Measurements from ENCODE around the gene TSC1. TPM values are rescaled to one million over a fixed set of nuclear protein-coding genes. Genes with fewer than 3 reads are reported as not detected.

Gene TSC1
- total RNA-seq (45.4 TPM), polyA plus RNA-seq (ENCODE audit: insufficient read depth, low read depth, low replicate concordance) (13.1 TPM)
- long read RNA-seq, donor 1, partial matches to known transcripts = 0 of 1 reads
- long read RNA-seq, donor 1, other reads (novel, unspliced or antisense) = 0 of 1 reads
- long read RNA-seq, donor 2, partial matches to known transcripts = 0 of 2 reads
- long read RNA-seq, donor 2, other reads (novel, unspliced or antisense) = 0 of 2 reads
- long read RNA-seq, donor 3, partial matches to known transcripts = 0 of 5 reads
- long read RNA-seq, donor 3, other reads (novel, unspliced or antisense) = 0 of 5 reads
- long read RNA-seq, donor 4, transcript TSC1-243 (9 exons, 3,917 nt) = major isoform, 5 of 10 reads
- long read RNA-seq, donor 4, partial matches to known transcripts = 0 of 10 reads
- long read RNA-seq, donor 4, other reads (novel, unspliced or antisense) = 0 of 10 reads
- long read RNA-seq, donor 5 = 0 reads
- long read RNA-seq, donor 6, partial matches to known transcripts = 0 of 1 reads
- long read RNA-seq, donor 6, other reads (novel, unspliced or antisense) = 0 of 1 reads
- long read RNA-seq, donor 7, partial matches to known transcripts = 0 of 9 reads
- long read RNA-seq, donor 7, other reads (novel, unspliced or antisense) = 9 of 9 reads
- long read RNA-seq, donor 8, full-length matches to known transcripts = 4 of 4 reads
- long read RNA-seq, donor 8, partial matches to known transcripts = 0 of 4 reads
- long read RNA-seq, donor 8, other reads (novel, unspliced or antisense) = 0 of 4 reads
- long read RNA-seq, donor 9 = 0 reads
- long read RNA-seq, donor 10, full-length matches to known transcripts = 4 of 4 reads
- long read RNA-seq, donor 10, partial matches to known transcripts = 0 of 4 reads
- long read RNA-seq, donor 10, other reads (novel, unspliced or antisense) = 0 of 4 reads

DNA sequence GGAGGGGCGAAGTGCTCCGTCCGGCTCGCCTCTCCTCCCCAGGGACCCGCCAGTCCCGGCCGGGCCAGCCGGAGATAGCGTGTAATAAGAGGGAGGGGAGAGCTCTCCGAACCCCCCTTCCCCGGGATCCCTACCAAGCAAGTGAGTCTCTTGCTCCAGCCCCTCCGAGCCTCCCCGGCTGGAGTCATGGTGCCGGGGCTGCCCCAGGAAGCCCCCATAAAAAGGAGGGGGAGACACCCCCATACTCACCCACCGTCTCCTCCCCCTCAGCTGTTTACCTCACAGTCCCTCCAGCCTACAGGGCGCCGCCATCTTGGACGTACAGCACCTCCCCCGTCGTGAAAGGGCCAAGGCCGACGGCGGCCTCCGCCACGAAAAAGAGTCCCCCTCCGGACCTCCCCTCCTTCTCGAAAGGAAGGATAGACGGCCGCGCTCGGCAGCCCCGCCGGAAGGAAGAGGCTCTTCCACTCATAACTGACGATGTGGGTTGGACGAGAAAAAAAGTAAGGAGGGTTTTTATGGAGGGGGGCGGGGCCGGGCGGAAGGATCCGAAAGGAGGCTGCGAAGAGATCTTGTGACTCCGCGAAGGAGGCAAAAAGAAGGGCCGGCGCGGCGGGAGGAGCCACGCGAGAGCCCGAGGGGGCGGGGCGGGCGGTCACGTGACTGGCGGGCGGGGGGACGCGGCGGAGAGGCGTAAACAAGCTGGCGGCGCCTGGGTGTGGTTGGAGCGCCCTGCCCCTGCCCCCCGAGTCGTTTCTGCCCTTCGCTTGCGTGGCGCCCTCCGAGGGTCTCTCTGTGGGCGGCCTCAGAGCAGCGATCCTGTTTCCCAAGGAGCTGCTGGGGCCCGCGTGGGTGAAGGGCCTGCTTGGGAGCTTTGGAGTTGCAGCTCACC, at the start of gene TSC1:
Gene TSC1 (minus strand): TSS at position 323 of the 892 bp plus-strand sequence. CDS start 15,744 bp downstream, outside the sequence.
- Histone ChIP-seq H3K4me1 (ENCODE audit: control insufficient read depth in 2 of 3, insufficient read depth in 2 of 3, low read depth in 1 of 3, low read length in 3 of 3) (peaks cover 2 to 12% (median 11%) of the 10 kb centered on the region in 3 donors), H3K36me3 (ENCODE audit: control insufficient read depth in 2 of 3, insufficient read depth in 3 of 3, low read length in 3 of 3) (no peaks in the 10 kb centered on the region), H3K9me3 (ENCODE audit: control insufficient read depth in 2 of 3, insufficient read depth in 1 of 3, low read length in 3 of 3) (no peaks in the 10 kb centered on the region), H3K9ac (ENCODE audit: low read length in 3 of 3) (peak within 1 kb of the TSS; percentile 76 to 92 (median 90)), H3K4me3 (ENCODE audit: low read length in 3 of 3) (peak within 1 kb of the TSS; percentile 82 to 90 (median 90)), H3K27me3 (ENCODE audit: control insufficient read depth, insufficient read depth, low read length) (no peaks in the 10 kb centered on the region), H3K27ac (ENCODE audit: low read depth in 2 of 2, low read length in 2 of 2) (peak within 1 kb of the TSS; percentile 99)
- no peak for FAIRE-seq
- TF ChIP-seq, protein P1, sequence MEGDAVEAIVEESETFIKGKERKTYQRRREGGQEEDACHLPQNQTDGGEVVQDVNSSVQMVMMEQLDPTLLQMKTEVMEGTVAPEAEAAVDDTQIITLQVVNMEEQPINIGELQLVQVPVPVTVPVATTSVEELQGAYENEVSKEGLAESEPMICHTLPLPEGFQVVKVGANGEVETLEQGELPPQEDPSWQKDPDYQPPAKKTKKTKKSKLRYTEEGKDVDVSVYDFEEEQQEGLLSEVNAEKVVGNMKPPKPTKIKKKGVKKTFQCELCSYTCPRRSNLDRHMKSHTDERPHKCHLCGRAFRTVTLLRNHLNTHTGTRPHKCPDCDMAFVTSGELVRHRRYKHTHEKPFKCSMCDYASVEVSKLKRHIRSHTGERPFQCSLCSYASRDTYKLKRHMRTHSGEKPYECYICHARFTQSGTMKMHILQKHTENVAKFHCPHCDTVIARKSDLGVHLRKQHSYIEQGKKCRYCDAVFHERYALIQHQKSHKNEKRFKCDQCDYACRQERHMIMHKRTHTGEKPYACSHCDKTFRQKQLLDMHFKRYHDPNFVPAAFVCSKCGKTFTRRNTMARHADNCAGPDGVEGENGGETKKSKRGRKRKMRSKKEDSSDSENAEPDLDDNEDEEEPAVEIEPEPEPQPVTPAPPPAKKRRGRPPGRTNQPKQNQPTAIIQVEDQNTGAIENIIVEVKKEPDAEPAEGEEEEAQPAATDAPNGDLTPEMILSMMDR (IDR thresholded peaks at IDR 0.05; ENCODE audit: borderline replicate concordance, extremely low read depth, insufficient read depth) = no peak
- intact Hi-C loops (cut with DNase I) = no loop called here
- peak; percentile 97 to 99 (median 98) for DNase-seq

DNA sequence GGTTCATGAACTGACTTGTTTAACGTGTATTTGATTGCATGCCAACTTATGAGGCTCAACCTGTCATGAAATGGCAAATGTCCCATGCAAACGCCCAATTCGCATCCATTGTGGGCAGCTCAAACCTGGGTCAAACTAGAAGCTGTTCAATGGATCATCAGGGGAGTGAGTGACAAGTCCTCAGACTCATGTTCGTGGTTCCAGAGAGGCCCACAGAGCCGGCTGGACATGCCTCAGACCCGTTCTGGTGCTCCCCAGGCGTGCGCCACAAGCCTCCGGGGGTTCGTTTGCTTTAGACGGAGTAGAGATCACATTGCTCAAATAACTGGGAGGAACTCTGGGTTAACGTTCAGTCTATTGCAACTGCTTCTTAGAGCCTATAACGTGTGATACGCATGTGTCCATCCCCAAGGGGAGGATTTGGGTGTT, 49.1 kb upstream of the TSC1 start:
- DNase-seq (peak in 1 of 5 donors; percentile 34), FAIRE-seq (no peak)
- no peak overlapping the region for H3K9ac ChIP-seq (ENCODE audit: low read length in 3 of 3)
- no peaks in the 10 kb centered on the region for H3K4me1 ChIP-seq (ENCODE audit: control insufficient read depth in 2 of 3, insufficient read depth in 2 of 3, low read depth in 1 of 3, low read length in 3 of 3)
- TF ChIP-seq, protein P1 (IDR thresholded peaks at IDR 0.05; ENCODE audit: borderline replicate concordance, extremely low read depth, insufficient read depth) = no peak
- H3K27me3 ChIP-seq (ENCODE audit: control insufficient read depth, insufficient read depth, low read length) = no peaks in the 10 kb centered on the region
- H3K4me3 ChIP-seq (ENCODE audit: low read length in 3 of 3) = no peak overlapping the region
- no peak overlapping the region for H3K27ac ChIP-seq (ENCODE audit: low read depth in 2 of 2, low read length in 2 of 2)
- intact Hi-C loops (cut with DNase I) = no loop called here
- no peaks in the 10 kb centered on the region for H3K36me3 ChIP-seq (ENCODE audit: control insufficient read depth in 2 of 3, insufficient read depth in 3 of 3, low read length in 3 of 3)
- H3K9me3 ChIP-seq (ENCODE audit: control insufficient read depth in 2 of 3, insufficient read depth in 1 of 3, low read length in 3 of 3) = no peaks in the 10 kb centered on the region
